DND-41 (cell line): Measurements from ENCODE around the gene CSNK2A1.

Experiments used
- ATAC-seq: fragments of 200-7000 bp; cut with Tn5 transposase; 3 replicates; pipeline ENCODE4 v1.9.1; 2021; ENCODE audit warnings: low read depth; ENCODE audit not compliant: insufficient read depth
- DNase-seq: peaks from one replicate; pipeline ENCODE4 v3.0.0-alpha.2; 2020
- H2AFZ ChIP-seq: 2 replicates; pipeline ENCODE4 v1.6.0; 2012; ENCODE audit warnings: low read depth, low read length
- H3K27ac ChIP-seq: 2 replicates; pipeline ENCODE4 v1.5.1; 2012; ENCODE audit warnings: low read length, inconsistent platforms
- H3K27me3 ChIP-seq: fragments of 200-600 bp; sonication (generic); 2 replicates; pipeline ENCODE4 v1.6.0; 2012; ENCODE audit warnings: low read length, mild to moderate bottlenecking, inconsistent platforms; ENCODE audit not compliant: insufficient read depth, poor library complexity
- H3K36me3 ChIP-seq: 2 replicates; pipeline ENCODE4 v1.5.1; 2012; ENCODE audit warnings: low read length, inconsistent platforms; ENCODE audit not compliant: insufficient read depth
- H3K4me1 ChIP-seq: 2 replicates; pipeline ENCODE4 v1.5.1; 2012; ENCODE audit warnings: mild to moderate bottlenecking, low read length; ENCODE audit not compliant: insufficient read depth
- H3K4me2 ChIP-seq: 2 replicates; pipeline ENCODE4 v1.6.0; 2012; ENCODE audit warnings: mild to moderate bottlenecking, moderate library complexity, low read length, inconsistent platforms; ENCODE audit not compliant: insufficient read depth
- H3K4me3 ChIP-seq, 2 experiments: fragments of 200-600 bp in 1 of 2; shearing (Covaris generic) in 1 of 2; 2 replicates each; pipeline ENCODE4 v1.5.1; 2012 to 2016; ENCODE audit warnings: inconsistent platforms in 2 of 2, low read length in 2 of 2, mild to moderate bottlenecking in 2 of 2, low read depth in 1 of 2, moderate library complexity in 1 of 2
- H3K79me2 ChIP-seq: 2 replicates; pipeline ENCODE4 v1.6.0; 2012; ENCODE audit warnings: low read length, inconsistent platforms; ENCODE audit not compliant: insufficient read depth
- H3K9ac ChIP-seq: 2 replicates; pipeline ENCODE4 v1.6.0; 2012; ENCODE audit warnings: low read depth, mild to moderate bottlenecking, inconsistent platforms, low read length, moderate library complexity
- H3K9me3 ChIP-seq: 2 replicates; pipeline ENCODE4 v1.5.1; 2012; ENCODE audit warnings: low read length, moderate library complexity, mild to moderate bottlenecking, inconsistent platforms; ENCODE audit not compliant: insufficient read depth, severe bottlenecking
- H4K20me1 ChIP-seq: 2 replicates; pipeline ENCODE4 v1.6.0; 2012; ENCODE audit warnings: low read length; ENCODE audit not compliant: insufficient read depth
- CTCF ChIP-seq: IDR thresholded peaks from 2 replicates; pipeline ENCODE4 v1.5.1; 2012; ENCODE audit warnings: borderline replicate concordance, low read length, moderate library complexity, mild to moderate bottlenecking; ENCODE audit not compliant: poor library complexity, severe bottlenecking; ENCODE audit errors: extremely low read depth
- EZH2 ChIP-seq: IDR thresholded peaks from 3 replicates; pipeline ENCODE4 v1.6.1; 2012; ENCODE audit warnings: borderline replicate concordance, low read depth, mild to moderate bottlenecking, moderate library complexity, low read length, inconsistent platforms; ENCODE audit not compliant: severe bottlenecking

The CSNK2A1 gene

GRCh38 chr20:481167-481566 is 62.4 kb downstream of the CSNK2A1 start:
- no peak for DNase-seq
- H3K9ac ChIP-seq = no peak overlapping the region
- TF ChIP-seq EZH2 = no peak
- TF ChIP-seq CTCF = no peak
- H3K4me3 ChIP-seq = no peak overlapping the region
- no peak overlapping the region for H3K4me2 ChIP-seq
- peak; percentile 53 for ATAC-seq
- peaks cover 86% of the 10 kb centered on the region for H3K36me3 ChIP-seq
- no peaks in the 10 kb centered on the region for H3K79me2 ChIP-seq
- no peaks in the 10 kb centered on the region for H3K9me3 ChIP-seq
- no peaks in the 10 kb centered on the region for H3K4me1 ChIP-seq
- no peak overlapping the region for H2AFZ ChIP-seq
- peaks cover 10% of the 10 kb centered on the region; the same call in 1 of the 2 replicates for H4K20me1 ChIP-seq
- H3K27ac ChIP-seq = no peak overlapping the region
- no peaks in the 10 kb centered on the region for H3K27me3 ChIP-seq

- ATAC-seq = no peak
- Histone ChIP-seq H3K9me3 (no peaks in the 10 kb centered on the region), H2AFZ (no peak overlapping the region), H3K27ac (no peak overlapping the region), H3K4me3 (no peak overlapping the region), H3K27me3 (no peaks in the 10 kb centered on the region), H3K4me1 (no peaks in the 10 kb centered on the region), H3K79me2 (no peaks in the 10 kb centered on the region), H3K9ac (no peak overlapping the region), H3K4me2 (no peak overlapping the region), H3K36me3 (peaks cover 81% of the 10 kb centered on the region), H4K20me1 (peaks cover 10% of the 10 kb centered on the region; the same call in 1 of the 2 replicates)
- TF ChIP-seq EZH2 (no peak), CTCF (no peak)
- no peak for DNase-seq
Measured at GRCh38 chr20:480044-480443, 63.5 kb downstream of the CSNK2A1 start.

DNA sequence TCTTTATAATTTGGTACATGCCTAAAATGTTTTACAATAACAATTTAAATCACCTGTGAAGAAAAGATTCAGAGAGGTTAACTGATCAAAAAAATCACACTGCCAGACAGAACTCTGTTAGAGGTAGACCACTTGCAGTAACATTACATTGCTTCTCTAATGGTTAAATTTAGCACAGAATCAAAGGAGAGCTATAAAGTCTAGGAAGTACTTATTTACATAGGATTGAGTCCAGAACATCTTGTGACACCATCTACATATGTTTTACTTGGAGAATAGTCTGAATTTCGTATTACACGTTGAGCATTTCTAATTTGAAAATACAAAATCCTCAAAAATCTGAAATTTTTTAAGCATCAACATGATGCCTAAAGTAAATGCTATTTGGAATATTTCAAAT is 64.1 kb downstream of the CSNK2A1 start:
- ATAC-seq (no peak), DNase-seq (no peak)
- Histone ChIP-seq H3K36me3 (peaks cover 78% of the 10 kb centered on the region), H3K79me2 (no peaks in the 10 kb centered on the region), H3K4me1 (no peaks in the 10 kb centered on the region), H3K9me3 (no peaks in the 10 kb centered on the region), H3K4me2 (no peak overlapping the region), H3K27me3 (no peaks in the 10 kb centered on the region), H4K20me1 (peaks cover 10% of the 10 kb centered on the region; the same call in 1 of the 2 replicates), H3K4me3 (no peak overlapping the region), H3K27ac (no peak overlapping the region), H3K9ac (no peak overlapping the region), H2AFZ (no peak overlapping the region)
- TF ChIP-seq EZH2 = no peak
- no peak for TF ChIP-seq CTCF

DNA sequence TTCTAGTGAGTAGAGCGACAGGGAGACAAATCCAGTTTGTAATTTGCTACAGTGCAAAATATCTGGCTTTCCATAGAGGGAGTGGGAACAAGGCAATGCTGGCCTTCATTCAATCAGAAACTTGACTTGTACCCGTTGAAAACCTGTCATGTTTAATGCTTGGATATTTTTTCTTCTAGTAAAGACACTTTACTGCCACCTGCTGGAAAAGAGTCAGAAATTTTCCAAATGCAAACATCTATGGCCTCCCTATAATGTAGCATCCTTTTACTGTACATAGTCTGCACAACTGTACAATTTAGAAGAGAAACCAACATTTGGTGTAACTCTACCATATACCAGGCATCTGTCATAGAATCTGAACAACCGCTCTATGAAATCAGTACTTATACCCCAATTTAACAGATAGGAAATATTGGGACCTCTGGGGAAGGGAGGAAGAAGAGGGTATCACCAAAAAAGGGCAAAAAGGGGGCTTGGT is 64.6 kb downstream of the CSNK2A1 start:
- no peak overlapping the region for H3K27ac ChIP-seq

More for the DNA sequence above, 64.6 kb downstream of the CSNK2A1 start:
- H3K9ac ChIP-seq = no peak overlapping the region
- no peak overlapping the region for H2AFZ ChIP-seq
- H3K4me2 ChIP-seq = no peak overlapping the region
- no peaks in the 10 kb centered on the region for H3K9me3 ChIP-seq
- no peaks in the 10 kb centered on the region for H3K79me2 ChIP-seq
- peaks cover 73% of the 10 kb centered on the region for H3K36me3 ChIP-seq
- no peaks in the 10 kb centered on the region for H3K4me1 ChIP-seq
- peak; percentile 80 for ATAC-seq
- DNase-seq = peak; percentile 43
- TF ChIP-seq EZH2 (no peak), CTCF (peak; percentile 82)
- peaks cover 10% of the 10 kb centered on the region; the same call in 1 of the 2 replicates for H4K20me1 ChIP-seq
- H3K27me3 ChIP-seq = no peaks in the 10 kb centered on the region
- H3K4me3 ChIP-seq = no peak overlapping the region
